A673 (cell line): ENCODE results near the gene NAXD. TPM values are rescaled to one million over a fixed set of nuclear protein-coding genes. Genes with fewer than 3 reads are reported as not detected.

Source experiments
- BruUV-seq: library from RNA; stranded (reverse); fragments of 400-500 nt; replicated peaks from 2 replicates; lab custom pipeline; 2021; lab: Mats Ljungman, UMichigan
- CTCF ChIA-PET: fragments of 300-600 bp; sonication (Branson Sonifier 250); formaldehyde crosslinking; loops from one replicate; lab custom pipeline; 2022; ENCODE audit warnings: antibody characterized with exemption; lab: Charles Lee
- POLR2A ChIA-PET: fragments of 300-600 bp; sonication (Branson Sonifier 250); formaldehyde crosslinking; loops from one replicate; lab custom pipeline; 2022; ENCODE audit warnings: antibody characterized with exemption; ENCODE audit not compliant: low non-redundant PET; lab: Charles Lee
- DNase-seq: peaks from one replicate; pipeline ENCODE4 v3.0.0-alpha.2; 2015; ENCODE audit warnings: low spot score
- H3K27ac ChIP-seq: fragments of 200-600 bp; sonication (generic); 2 replicates; pipeline ENCODE4 v1.5.1; 2016; ENCODE audit warnings: mixed run types, low read depth, mild to moderate bottlenecking, mixed read lengths, antibody characterized with exemption, low read length; ENCODE audit not compliant: poor library complexity, severe bottlenecking
- H3K27me3 ChIP-seq: fragments of 200-600 bp; sonication (generic); replicated peaks from 2 replicates; pipeline ENCODE4 v1.6.1; 2017; ENCODE audit warnings: mixed run types, low read depth, mild to moderate bottlenecking, mixed read lengths, antibody characterized with exemption, low read length; ENCODE audit not compliant: insufficient read depth, poor library complexity
- H3K36me3 ChIP-seq: fragments of 200-600 bp; sonication (generic); 2 replicates; pipeline ENCODE4 v1.6.1; 2016; ENCODE audit warnings: mixed run types, mild to moderate bottlenecking, mixed read lengths, antibody characterized with exemption, low read length; ENCODE audit not compliant: insufficient read depth, poor library complexity, severe bottlenecking
- H3K4me1 ChIP-seq: fragments of 200-600 bp; sonication (generic); 2 replicates; pipeline ENCODE4 v1.6.1; 2017; ENCODE audit warnings: mixed run types, mild to moderate bottlenecking, mixed read lengths, antibody characterized with exemption, low read length; ENCODE audit not compliant: insufficient read depth, poor library complexity, severe bottlenecking
- H3K4me3 ChIP-seq: fragments of 200-600 bp; sonication (generic); 2 replicates; pipeline ENCODE4 v1.5.1; 2016; ENCODE audit warnings: low read depth, mixed run types, mild to moderate bottlenecking, mixed read lengths, low read length; ENCODE audit not compliant: poor library complexity, severe bottlenecking
- H3K9me3 ChIP-seq: fragments of 200-600 bp; sonication (generic); 2 replicates; pipeline ENCODE4 v1.6.1; 2016; ENCODE audit warnings: mixed run types, low read depth, mild to moderate bottlenecking, mixed read lengths, antibody characterized with exemption, low read length; ENCODE audit not compliant: poor library complexity, severe bottlenecking
- CTCF ChIP-seq: fragments of 300-800, 200-600 bp; sonication (generic); conservative IDR thresholded peaks from 2 replicates; pipeline ENCODE4 v1.5.1; 2017; ENCODE audit warnings: low read depth, mild to moderate bottlenecking, antibody characterized with exemption, low read length, moderate library complexity, mixed read lengths
- EZH2 ChIP-seq: fragments of 200-600 bp; sonication (generic); IDR thresholded peaks from 2 replicates; pipeline ENCODE4 v1.6.1; 2017; ENCODE audit warnings: borderline replicate concordance, low read depth, mild to moderate bottlenecking, mixed read lengths, antibody characterized with exemption, low read length; ENCODE audit not compliant: poor library complexity, severe bottlenecking
- intact Hi-C: fragments of 100-400 bp; cut with micrococcal nuclease; formaldehyde crosslinking; loops from one replicate; pipeline ENCODE4 v1.10.0; 2022; ENCODE audit not compliant: unreplicated experiment
- total RNA-seq: library from RNA; stranded (reverse); gene quantifications from 2 replicates; pipeline ENCODE4 v1.2.3, GENCODE V29; 2021

The NAXD gene
- total RNA-seq, 1 experiment from 2014 or later, result 27.9 TPM

- POLR2A ChIA-PET, result no interaction called here
- Histone ChIP-seq H3K27ac (no peak overlapping the region), H3K36me3 (peaks cover 44% of the 10 kb centered on the region), H3K9me3 (no peaks in the 10 kb centered on the region), H3K27me3 (no peaks in the 10 kb centered on the region), H3K4me1 (no peaks in the 10 kb centered on the region), H3K4me3 (no peak overlapping the region)
- intact Hi-C loops, result loop anchor here (5.0 kb wide), 1 partner anchor 133 kb away; no protein-coding TSS in a partner anchor
- no TSS peak for BruUV-seq
- CTCF ChIA-PET, result interaction anchor here (0.8 kb wide), 1 partner anchor 132 kb away, joined by 3 read pairs; no protein-coding TSS in a partner anchor
- no peak for DNase-seq
- TF ChIP-seq CTCF (no peak), EZH2 (no peak)
These were observed 68.6 kb downstream of the NAXD start for GRCh38 chr13:110683921-110684320.

- DNase-seq, result no peak
- Histone ChIP-seq H3K4me3 (no peak overlapping the region), H3K27me3 (no peaks in the 10 kb centered on the region), H3K27ac (no peak overlapping the region), H3K9me3 (no peaks in the 10 kb centered on the region), H3K4me1 (no peaks in the 10 kb centered on the region), H3K36me3 (peaks cover 44% of the 10 kb centered on the region)
- no TSS peak for BruUV-seq
- TF ChIP-seq CTCF (no peak), EZH2 (no peak)
- ChIA-PET POLR2A (no interaction called here), CTCF (no interaction called here)
- intact Hi-C loops, result loop anchor here (5.0 kb wide), 1 partner anchor 133 kb away; no protein-coding TSS in a partner anchor
These were observed 69.2 kb downstream of the NAXD start for GRCh38 chr13:110684388-110685056.

GRCh38 chr13:110685305-110686020 lies 70.1 kb downstream of the NAXD start:
- H3K27me3 ChIP-seq, result no peaks in the 10 kb centered on the region
- intact Hi-C loops, result no loop called here
- H3K4me1 ChIP-seq, result no peaks in the 10 kb centered on the region
- H3K36me3 ChIP-seq, result peaks cover 44% of the 10 kb centered on the region
- no peaks in the 10 kb centered on the region for H3K9me3 ChIP-seq
- no TSS peak for BruUV-seq
- CTCF ChIA-PET, result no interaction called here
- no peak overlapping the region for H3K4me3 ChIP-seq
- no peak for DNase-seq
- TF ChIP-seq EZH2 (no peak), CTCF (no peak)
- POLR2A ChIA-PET, result no interaction called here
- H3K27ac ChIP-seq, result no peak overlapping the region
